Tibial nerve (tissue), 4 donors: Measurements from ENCODE around the gene HIPK3. TPM values are rescaled to one million over a fixed set of nuclear protein-coding genes. Genes with fewer than 3 reads are reported as not detected.

Source experiments
- DNase-seq, 2 donors: peaks; one replicate each; pipeline ENCODE4 v3.0.0-alpha.2; 2019; ENCODE audit warnings: low spot score in 2 of 2
- H3K27ac ChIP-seq, 4 donors: fragments of 200-600 bp; sonication (generic) in 3 of 4; one replicate each; pipeline ENCODE4 v1.5.1; 2017 to 2019; ENCODE audit warnings: mild to moderate bottlenecking in 1 of 4
- H3K27me3 ChIP-seq, 2 donors: fragments of 200-600 bp; sonication (generic) in 1 of 2; one replicate each; pipeline versions ENCODE4 v1.5.1 to v1.6.0; 2017 to 2019
- H3K36me3 ChIP-seq, 3 donors: fragments of 200-600 bp; sonication (generic); one replicate each; pipeline ENCODE4 v1.5.1; 2018 to 2019
- H3K4me1 ChIP-seq, 4 donors: fragments of 200-600 bp; sonication (generic) in 3 of 4; one replicate each; pipeline ENCODE4 v1.5.1; 2017 to 2019
- H3K4me3 ChIP-seq, 4 donors: fragments of 200-600 bp; sonication (generic) in 3 of 4; one replicate each; pipeline ENCODE4 v1.5.1; 2017 to 2019; ENCODE audit warnings: mild to moderate bottlenecking in 1 of 4, moderate library complexity in 1 of 4
- H3K9me3 ChIP-seq, 4 donors: fragments of 200-600 bp; sonication (generic) in 3 of 4; one replicate each; pipeline ENCODE4 v1.5.1; 2017 to 2019
- CTCF ChIP-seq, 5 experiments: fragments of 200-600 bp in 3 of 5; fragments of 450-650 bp in 2 of 5; sonication (generic) in 3 of 5; IDR thresholded peaks; one replicate each; pipeline ENCODE4 v1.5.1; 2016 to 2019; ENCODE audit warnings: antibody characterized with exemption in 5 of 5, mild to moderate bottlenecking in 3 of 5, moderate library complexity in 2 of 5
- EP300 ChIP-seq, 2 donors: sonication (generic); formaldehyde crosslinking; IDR thresholded peaks; one replicate each; pipeline ENCODE4 v1.6.1; 2017; ENCODE audit warnings: antibody characterized with exemption in 2 of 2, mild to moderate bottlenecking in 1 of 2
- POLR2A ChIP-seq, 2 donors: fragments of 450-650 bp; IDR thresholded peaks; one replicate each; pipeline ENCODE4 v1.6.1; 2017; ENCODE audit warnings: antibody characterized with exemption in 2 of 2, mild to moderate bottlenecking in 2 of 2, moderate library complexity in 2 of 2
- WGBS, 2 donors: methylation state at CpG; one replicate each; pipeline ENCODE4 v1.1.5; 2018; 5-methylcytosine and 5-hydroxymethylcytosine counted together
- total RNA-seq, 4 donors: library from RNA; depleted of rRNA; stranded (reverse); fragments of >200 nt; gene quantifications; one replicate each; pipeline ENCODE4 v1.1.0, GENCODE V29; 2016

The HIPK3 gene
- total RNA-seq, 4 donors from 2014 or later: 212 to 302 (median 246) TPM

- no peak for TF ChIP-seq CTCF (IDR thresholded peaks at IDR 0.05)
- TF ChIP-seq POLR2A (IDR thresholded peaks at IDR 0.05): no peak
- TF ChIP-seq EP300 (IDR thresholded peaks at IDR 0.05): no peak
- no peak for DNase-seq
Measured at GRCh38 chr11:33264926-33265325, 7.7 kb downstream of the HIPK3 start.

GRCh38 chr11:33266393-33267215, 9.4 kb downstream of the HIPK3 start:
- Histone ChIP-seq H3K9me3 (no peaks in the 10 kb centered on the region), H3K27me3 (no peaks in the 10 kb centered on the region), H3K27ac (peak overlapping the region in 2 of 4 donors; percentile 38 to 62), H3K4me3 (no peak overlapping the region), H3K36me3 (no peaks in the 10 kb centered on the region), H3K4me1 (peaks cover 3 to 99% (median 52%) of the 10 kb centered on the region in 4 donors)
- DNase-seq: peak in 1 of 2 donors; percentile 48
- TF ChIP-seq EP300 (IDR thresholded peaks at IDR 0.05): peak in 1 of 2 donors; percentile 15
- TF ChIP-seq CTCF (IDR thresholded peaks at IDR 0.05): no peak
- no peak for TF ChIP-seq POLR2A (IDR thresholded peaks at IDR 0.05)
- WGBS, 2 donors: 49 to 52% methylated on average over 8 of the region's 8 CpGs

More at GRCh38 chr11:33264926-33265325, 7.7 kb downstream of the HIPK3 start:
- H3K4me3 ChIP-seq: no peak overlapping the region
- H3K4me1 ChIP-seq: peaks cover 3 to 97% (median 54%) of the 10 kb centered on the region in 4 donors
- H3K27me3 ChIP-seq: no peaks in the 10 kb centered on the region
- H3K36me3 ChIP-seq: no peaks in the 10 kb centered on the region
- H3K27ac ChIP-seq: peak overlapping the region in 1 of 4 donors; percentile 1
- H3K9me3 ChIP-seq: no peaks in the 10 kb centered on the region

GRCh38 chr11:33268945-33269540, 11.9 kb downstream of the HIPK3 start:
- Histone ChIP-seq H3K36me3 (no peaks in the 10 kb centered on the region), H3K4me1 (peaks cover 3 to 97% (median 39%) of the 10 kb centered on the region in 4 donors), H3K27me3 (no peaks in the 10 kb centered on the region), H3K4me3 (no peak overlapping the region), H3K9me3 (no peaks in the 10 kb centered on the region), H3K27ac (no peak overlapping the region)
- no peak for DNase-seq
- TF ChIP-seq EP300 (IDR thresholded peaks at IDR 0.05): no peak
- no peak for TF ChIP-seq CTCF (IDR thresholded peaks at IDR 0.05)
- TF ChIP-seq POLR2A (IDR thresholded peaks at IDR 0.05): no peak
- WGBS, 2 donors: 78 to 81% methylated on average over 4 of the region's 4 CpGs

- no peaks in the 10 kb centered on the region for H3K27me3 ChIP-seq
- H3K36me3 ChIP-seq: no peaks in the 10 kb centered on the region
- TF ChIP-seq POLR2A (IDR thresholded peaks at IDR 0.05) (no peak), CTCF (IDR thresholded peaks at IDR 0.05) (no peak), EP300 (IDR thresholded peaks at IDR 0.05) (no peak)
- 93 to 95% methylated on average over 6 of the region's 6 CpGs for WGBS, 2 donors
- H3K4me1 ChIP-seq: peaks cover 0 to 97% (median 42%) of the 10 kb centered on the region in 4 donors
- peak overlapping the region in 1 of 4 donors; percentile 10 for H3K27ac ChIP-seq
- DNase-seq: no peak
- H3K9me3 ChIP-seq: no peaks in the 10 kb centered on the region
- H3K4me3 ChIP-seq: no peak overlapping the region
Measured at GRCh38 chr11:33269822-33270221, 12.6 kb downstream of the HIPK3 start.

- WGBS, 2 donors: 91 to 92% methylated on average over 3 of the region's 3 CpGs
Measured at GRCh38 chr11:33271059-33271458, 13.9 kb downstream of the HIPK3 start.

More at GRCh38 chr11:33271059-33271458, 13.9 kb downstream of the HIPK3 start:
- Histone ChIP-seq H3K4me1 (peaks cover 0 to 97% (median 49%) of the 10 kb centered on the region in 4 donors), H3K27ac (no peak overlapping the region), H3K27me3 (no peaks in the 10 kb centered on the region), H3K9me3 (no peaks in the 10 kb centered on the region), H3K4me3 (no peak overlapping the region), H3K36me3 (no peaks in the 10 kb centered on the region)
- no peak for DNase-seq
- TF ChIP-seq CTCF (IDR thresholded peaks at IDR 0.05) (no peak), EP300 (IDR thresholded peaks at IDR 0.05) (no peak), POLR2A (IDR thresholded peaks at IDR 0.05) (no peak)
